ENCODE data around the gene INTS6L.
"Not testable (repeated sequence)": the region's sequence is repeated elsewhere in the genome, so short reads cannot be mapped to it uniquely, and the experiment has no call there.

INTS6L gene

GRCh38 chrX:135605906-135606305, 85.4 kb downstream of the INTS6L start:
- DNase-seq (ENCODE audit: low read depth in 2 of 2), result no peak

GRCh38 chrX:135624408-135625204, 104.1 kb downstream of the INTS6L start:
- not testable (repeated sequence) for DNase-seq (ENCODE audit: low read depth in 2 of 2)

- no peak for DNase-seq (ENCODE audit: low read depth in 2 of 2)
These were observed 105.5 kb downstream of the INTS6L start for GRCh38 chrX:135625995-135626394.

GRCh38 chrX:135629342-135629741, 108.9 kb downstream of the INTS6L start:
- no peak for DNase-seq (ENCODE audit: low read depth in 2 of 2)
